NOMO-1 (cell line): ENCODE results near the gene MAP3K1.
"Not testable (repeated sequence)": the region's sequence is repeated elsewhere in the genome, so short reads cannot be mapped to it uniquely, and the experiment has no call there.

Experiments
- DNase-seq, 2 experiments: peaks; one replicate each; lab custom pipeline; 2025; ENCODE audit not compliant: unreplicated experiment in 2 of 2; lab: John Stamatoyannopoulos, UW

MAP3K1 gene

GRCh38 chr5:56814963-56815657 is at the start of gene MAP3K1:
Gene MAP3K1, plus strand, starts transcription at chr5:56815549. Its CDS starts 25 bp downstream, at chr5:56815574.
- DNase-seq = peak; percentile 64 to 75

- DNase-seq = no peak
Observed at GRCh38 chr5:56766926-56767325, 48.4 kb upstream of the MAP3K1 start.

GRCh38 chr5:56769875-56770604 is 45.3 kb upstream of the MAP3K1 start:
- no peak for DNase-seq

- DNase-seq = no peak
Observed at GRCh38 chr5:56772767-56773166, 42.6 kb upstream of the MAP3K1 start.

- no peak for DNase-seq
Observed at GRCh38 chr5:56774957-56775356, 40.4 kb upstream of the MAP3K1 start.

GRCh38 chr5:56776212-56776846 is 39.0 kb upstream of the MAP3K1 start:
- DNase-seq = not testable (repeated sequence)

GRCh38 chr5:56783261-56783660 is 32.1 kb upstream of the MAP3K1 start:
- DNase-seq = no peak

- DNase-seq = no peak
Observed at GRCh38 chr5:56786346-56786745, 29.0 kb upstream of the MAP3K1 start.

- DNase-seq = no peak
Observed at GRCh38 chr5:56791396-56791795, 24.0 kb upstream of the MAP3K1 start.

GRCh38 chr5:56798521-56798920 is 16.8 kb upstream of the MAP3K1 start:
- DNase-seq = no peak

- DNase-seq = no peak
Observed at GRCh38 chr5:56800186-56800585, 15.2 kb upstream of the MAP3K1 start.

GRCh38 chr5:56801256-56801655 is 14.1 kb upstream of the MAP3K1 start:
- no peak for DNase-seq

GRCh38 chr5:56802205-56802604 is 13.1 kb upstream of the MAP3K1 start:
- no peak for DNase-seq

GRCh38 chr5:56803025-56803424 is 12.3 kb upstream of the MAP3K1 start:
- no peak for DNase-seq

- DNase-seq = no peak
Observed at GRCh38 chr5:56803894-56804293, 11.5 kb upstream of the MAP3K1 start.

GRCh38 chr5:56807679-56808078 is 7.7 kb upstream of the MAP3K1 start:
- DNase-seq = peak in 1 of 2 experiments; percentile 46

- DNase-seq = no peak
Observed at GRCh38 chr5:56808211-56808610, 7.1 kb upstream of the MAP3K1 start.

- no peak for DNase-seq
Observed at GRCh38 chr5:56810826-56811225, 4.5 kb upstream of the MAP3K1 start.

GRCh38 chr5:56812110-56812509 is 3.2 kb upstream of the MAP3K1 start:
- DNase-seq = peak; percentile 27 to 67

GRCh38 chr5:56813302-56813701 is 2.0 kb upstream of the MAP3K1 start:
- peak; percentile 25 to 31 for DNase-seq

- DNase-seq = no peak
Observed at GRCh38 chr5:56814361-56814962, 887 bp upstream of the MAP3K1 start.
